ENCODE results near the gene DCST1.

Gene DCST1

DNA sequence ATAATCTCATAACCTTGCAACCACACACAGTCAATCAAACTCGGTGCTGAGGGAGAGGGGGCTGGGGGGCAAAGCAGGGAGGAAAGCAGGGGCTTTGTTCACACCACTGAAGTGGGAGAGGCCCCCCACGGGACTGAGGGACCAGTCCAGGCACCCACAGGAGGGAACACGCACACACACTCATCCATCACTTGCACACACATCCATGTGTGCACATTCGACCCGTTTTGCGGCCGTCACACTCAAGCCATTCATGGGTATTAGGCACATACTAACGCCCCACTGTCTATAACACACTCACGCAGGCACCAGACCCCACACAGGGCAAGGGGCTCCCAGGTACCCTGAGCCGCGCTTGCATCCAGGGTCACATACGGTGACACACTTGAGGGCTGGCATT, 59.0 kb downstream of the DCST1 start:
- H3K9ac ChIP-seq (ENCODE audit: low read depth, low read length) = no peak overlapping the region
- peaks cover 39% of the 10 kb centered on the region for H3K27me3 ChIP-seq (ENCODE audit: control insufficient read depth, insufficient read depth, low read length)

DNA sequence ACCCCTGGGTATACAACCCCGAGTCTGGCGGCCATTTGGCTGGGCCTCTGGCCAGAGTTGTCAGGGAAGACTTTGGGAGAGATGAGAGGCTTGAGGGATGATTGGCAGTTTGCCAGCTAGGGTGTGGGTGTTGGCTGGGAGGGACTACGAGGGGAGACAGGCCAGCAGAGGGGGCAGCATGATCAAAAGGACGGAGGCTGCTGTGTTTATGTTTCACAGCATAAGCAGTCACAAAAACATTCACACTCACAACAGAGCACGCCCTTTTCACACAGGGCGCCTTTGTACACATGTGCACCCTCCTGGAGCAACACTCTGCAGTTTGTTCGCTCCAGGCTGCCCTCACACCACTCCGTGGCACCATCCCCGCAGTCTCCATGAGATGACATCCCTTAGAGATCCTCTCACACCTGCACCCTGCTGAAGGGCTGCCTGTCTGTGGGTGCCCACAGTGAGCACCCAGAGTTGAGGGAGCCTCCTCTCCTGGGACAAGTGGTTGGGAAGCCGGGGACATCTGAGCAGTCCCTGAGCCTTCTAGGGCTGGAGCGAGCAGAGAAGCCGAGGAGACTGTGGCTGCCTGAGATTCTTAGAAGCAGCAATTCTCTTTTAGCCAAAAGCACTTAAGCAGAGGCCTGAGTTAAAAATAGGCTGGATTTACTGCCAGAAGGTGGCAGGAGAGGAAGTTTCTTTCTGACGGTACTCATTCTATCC, 60.4 kb downstream of the DCST1 start:
- no peak overlapping the region for H3K9ac ChIP-seq (ENCODE audit: low read depth, low read length)

More for the DNA sequence above, 59.0 kb downstream of the DCST1 start:
- Histone ChIP-seq H3K9me3 (replicated peaks; ENCODE audit: low read length) (no peaks in the 10 kb centered on the region), H3K36me3 (ENCODE audit: insufficient read depth, low read length) (no peaks in the 10 kb centered on the region), H3K4me2 (ENCODE audit: low read length) (no peak overlapping the region), H3K4me3 (ENCODE audit: low read length) (no peak overlapping the region), H3K4me1 (ENCODE audit: control insufficient read depth, insufficient read depth, low read length) (peaks cover 5% of the 10 kb centered on the region)

DNA sequence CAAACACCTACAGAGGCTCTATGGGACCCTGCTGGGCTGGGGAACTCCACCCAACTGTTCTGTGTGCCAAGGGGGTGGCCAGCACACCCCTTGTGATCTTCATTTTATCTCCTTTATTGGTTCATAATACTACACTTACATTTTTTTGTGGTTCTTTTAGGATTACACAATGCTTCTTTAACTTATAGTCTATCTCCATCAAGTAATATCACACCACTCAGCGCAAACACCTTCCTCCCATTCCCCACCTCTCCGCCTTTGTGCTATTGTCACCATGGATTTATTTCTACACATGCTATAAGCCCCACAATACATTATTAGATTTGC, 61.0 kb downstream of the DCST1 start:
- Histone ChIP-seq H3K9me3 (replicated peaks; ENCODE audit: low read length) (no peaks in the 10 kb centered on the region), H3K27me3 (ENCODE audit: control insufficient read depth, insufficient read depth, low read length) (peaks cover 33% of the 10 kb centered on the region), H3K4me1 (ENCODE audit: control insufficient read depth, insufficient read depth, low read length) (peaks cover 5% of the 10 kb centered on the region), H3K4me3 (ENCODE audit: low read length) (no peak overlapping the region), H3K36me3 (ENCODE audit: insufficient read depth, low read length) (no peaks in the 10 kb centered on the region), H3K9ac (ENCODE audit: low read depth, low read length) (no peak overlapping the region), H3K4me2 (ENCODE audit: low read length) (no peak overlapping the region)

More for the DNA sequence above, 60.4 kb downstream of the DCST1 start:
- no peaks in the 10 kb centered on the region for H3K9me3 ChIP-seq (replicated peaks; ENCODE audit: low read length)
- no peak overlapping the region for H3K4me2 ChIP-seq (ENCODE audit: low read length)
- peaks cover 33% of the 10 kb centered on the region for H3K27me3 ChIP-seq (ENCODE audit: control insufficient read depth, insufficient read depth, low read length)
- no peak overlapping the region for H3K4me3 ChIP-seq (ENCODE audit: low read length)
- peaks cover 5% of the 10 kb centered on the region for H3K4me1 ChIP-seq (ENCODE audit: control insufficient read depth, insufficient read depth, low read length)
- H3K36me3 ChIP-seq (ENCODE audit: insufficient read depth, low read length) = no peaks in the 10 kb centered on the region

DNA sequence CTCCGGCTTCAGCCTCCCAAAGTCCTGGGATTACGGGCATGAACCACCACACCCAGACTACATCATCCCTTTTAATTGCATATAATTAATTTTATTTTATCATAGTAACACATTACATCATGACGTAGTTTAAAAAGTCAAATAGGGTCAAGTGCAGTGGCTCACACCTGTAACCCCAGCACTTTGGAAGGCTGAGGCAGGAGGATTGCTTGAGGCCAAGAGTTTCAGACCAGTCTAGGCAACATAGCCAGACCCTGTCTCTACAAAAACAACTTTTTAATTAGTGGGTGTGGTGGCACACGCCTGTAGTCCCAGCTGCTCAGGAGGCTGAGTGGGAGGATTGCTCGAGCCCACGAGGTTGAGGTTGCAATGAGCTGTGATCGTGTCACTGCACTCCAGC, 65.7 kb downstream of the DCST1 start:
- Histone ChIP-seq H3K9ac (ENCODE audit: low read depth, low read length) (no peak overlapping the region), H3K27me3 (ENCODE audit: control insufficient read depth, insufficient read depth, low read length) (peaks cover 34% of the 10 kb centered on the region), H3K9me3 (replicated peaks; ENCODE audit: low read length) (no peaks in the 10 kb centered on the region), H3K4me1 (ENCODE audit: control insufficient read depth, insufficient read depth, low read length) (no peaks in the 10 kb centered on the region), H3K4me3 (ENCODE audit: low read length) (no peak overlapping the region), H3K4me2 (ENCODE audit: low read length) (no peak overlapping the region), H3K36me3 (ENCODE audit: insufficient read depth, low read length) (no peaks in the 10 kb centered on the region)

Measured in skeletal muscle satellite cell (primary cell).